GM10266 (cell line): ENCODE measurements around the gene TNFSF8.

Experiments used
- DNase-seq: peaks from one replicate; pipeline ENCODE4 v3.0.0; 2012; ENCODE audit errors: extremely low spot score
- CTCF ChIP-seq: IDR thresholded peaks from 2 replicates; pipeline ENCODE4 v1.5.1; 2012; ENCODE audit warnings: mild to moderate bottlenecking, low read depth; ENCODE audit not compliant: control insufficient read depth, insufficient read depth; ENCODE audit errors: missing control alignments

TNFSF8 gene

GRCh38 chr9:114856942-114857315, 73.5 kb downstream of the TNFSF8 start:
- no peak for TF ChIP-seq CTCF
- no peak for DNase-seq

GRCh38 chr9:114856215-114856941, 74.0 kb downstream of the TNFSF8 start:
- no peak for DNase-seq
- no peak for TF ChIP-seq CTCF

- no peak for DNase-seq
- TF ChIP-seq CTCF = no peak
Observed at GRCh38 chr9:114855488-114855887, 74.9 kb downstream of the TNFSF8 start.

- no peak for DNase-seq
- no peak for TF ChIP-seq CTCF
Observed at GRCh38 chr9:114854736-114855355, 75.5 kb downstream of the TNFSF8 start.

GRCh38 chr9:114853071-114853855, 77.1 kb downstream of the TNFSF8 start:
- TF ChIP-seq CTCF = no peak
- no peak for DNase-seq

- no peak for TF ChIP-seq CTCF
- DNase-seq = no peak
Observed at GRCh38 chr9:114852050-114852594, 78.3 kb downstream of the TNFSF8 start.
